Ascending aorta (tissue), 2 donors: ENCODE results near the gene FOXJ3. TPM values are rescaled to one million over a fixed set of nuclear protein-coding genes. Genes with fewer than 3 reads are reported as not detected.

Experiments
- DNase-seq, 2 donors: peaks; one replicate each; pipeline ENCODE4 v3.0.0-alpha.2; 2019; ENCODE audit warnings: low spot score in 2 of 2
- H3K27ac ChIP-seq, 2 donors: fragments of 200-600 bp; sonication (generic); one replicate each; pipeline ENCODE4 v1.5.1; 2016 to 2017; ENCODE audit warnings: mild to moderate bottlenecking in 1 of 2
- H3K27me3 ChIP-seq: fragments of 200-600 bp; sonication (generic); one replicate; pipeline ENCODE4 v1.5.1; 2017
- H3K36me3 ChIP-seq, 2 donors: fragments of 200-600 bp; sonication (generic); one replicate each; pipeline ENCODE4 v1.5.1; 2016
- H3K4me1 ChIP-seq, 2 donors: fragments of 200-600 bp; sonication (generic); one replicate each; pipeline ENCODE4 v1.5.1; 2016 to 2017; ENCODE audit warnings: mild to moderate bottlenecking in 1 of 2
- H3K4me3 ChIP-seq, 2 donors: fragments of 200-600 bp; sonication (generic); one replicate each; pipeline ENCODE4 v1.5.1; 2016 to 2017; ENCODE audit warnings: mild to moderate bottlenecking in 1 of 2
- H3K9me3 ChIP-seq, 2 donors: fragments of 200-600 bp; sonication (generic); one replicate each; pipeline ENCODE4 v1.5.1; 2016
- CTCF ChIP-seq, 3 experiments: fragments of 200-600 bp in 2 of 3; fragments of 450-650 bp in 1 of 3; sonication (generic) in 2 of 3; IDR thresholded peaks; one replicate each; pipeline ENCODE4 v1.5.1; 2016 to 2019; ENCODE audit warnings: antibody characterized with exemption in 3 of 3, mild to moderate bottlenecking in 1 of 3, moderate library complexity in 1 of 3
- intact Hi-C: fragments of 100-400 bp; cut with DNase I; formaldehyde crosslinking; loops from one replicate; pipeline ENCODE4 v1.15.1; 2023
- total RNA-seq: library from RNA; depleted of rRNA; stranded (reverse); fragments of >200 nt; gene quantifications from one replicate; pipeline ENCODE4 v1.1.0, GENCODE V29; 2016

FOXJ3 gene
- total RNA-seq, 1 donor from 2014 or later: 62.8 TPM

GRCh38 chr1:42272920-42273319 lies 62.1 kb downstream of the FOXJ3 start:
- Histone ChIP-seq H3K36me3 (peaks cover 4 to 5% of the 10 kb centered on the region in 2 donors), H3K4me1 (no peaks in the 10 kb centered on the region), H3K27me3 (no peaks in the 10 kb centered on the region), H3K4me3 (no peak overlapping the region), H3K27ac (no peak overlapping the region), H3K9me3 (no peaks in the 10 kb centered on the region)
- DNase-seq: no peak
- intact Hi-C loops: no loop called here
- no peak for TF ChIP-seq CTCF (IDR thresholded peaks at IDR 0.05)

DNA sequence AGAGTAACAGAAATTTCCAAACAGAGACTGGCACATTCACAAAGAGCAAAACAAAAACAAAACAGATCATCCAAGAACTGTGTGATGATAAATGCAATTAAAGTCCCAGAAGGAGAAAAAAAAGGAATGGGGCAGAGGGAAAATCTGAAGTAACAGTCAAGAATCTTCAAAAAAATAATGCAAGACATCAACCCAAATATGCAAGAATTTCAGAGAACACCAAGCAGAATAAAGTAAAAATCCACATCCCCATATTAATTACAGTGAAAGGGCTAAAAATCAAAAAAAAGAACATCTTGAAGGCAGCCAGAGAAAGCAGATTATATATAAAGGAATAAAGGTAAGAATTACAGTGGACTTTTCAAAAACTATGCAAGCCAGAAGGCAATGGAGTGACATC lies 67.1 kb downstream of the FOXJ3 start:
- intact Hi-C loops: no loop called here
- no peak for TF ChIP-seq CTCF (IDR thresholded peaks at IDR 0.05)
- DNase-seq: no peak
- Histone ChIP-seq H3K27ac (no peak overlapping the region), H3K27me3 (no peaks in the 10 kb centered on the region), H3K9me3 (no peaks in the 10 kb centered on the region), H3K4me3 (no peak overlapping the region), H3K36me3 (peaks cover 0 to 10% of the 10 kb centered on the region in 2 donors), H3K4me1 (no peaks in the 10 kb centered on the region)

- Histone ChIP-seq H3K9me3 (no peaks in the 10 kb centered on the region), H3K27ac (no peak overlapping the region), H3K27me3 (no peaks in the 10 kb centered on the region), H3K4me3 (no peak overlapping the region), H3K36me3 (peaks cover 0 to 10% of the 10 kb centered on the region in 2 donors), H3K4me1 (no peaks in the 10 kb centered on the region)
- TF ChIP-seq CTCF (IDR thresholded peaks at IDR 0.05): no peak
- intact Hi-C loops: no loop called here
- DNase-seq: no peak
Measured at GRCh38 chr1:42266253-42267135, 68.5 kb downstream of the FOXJ3 start.

DNA sequence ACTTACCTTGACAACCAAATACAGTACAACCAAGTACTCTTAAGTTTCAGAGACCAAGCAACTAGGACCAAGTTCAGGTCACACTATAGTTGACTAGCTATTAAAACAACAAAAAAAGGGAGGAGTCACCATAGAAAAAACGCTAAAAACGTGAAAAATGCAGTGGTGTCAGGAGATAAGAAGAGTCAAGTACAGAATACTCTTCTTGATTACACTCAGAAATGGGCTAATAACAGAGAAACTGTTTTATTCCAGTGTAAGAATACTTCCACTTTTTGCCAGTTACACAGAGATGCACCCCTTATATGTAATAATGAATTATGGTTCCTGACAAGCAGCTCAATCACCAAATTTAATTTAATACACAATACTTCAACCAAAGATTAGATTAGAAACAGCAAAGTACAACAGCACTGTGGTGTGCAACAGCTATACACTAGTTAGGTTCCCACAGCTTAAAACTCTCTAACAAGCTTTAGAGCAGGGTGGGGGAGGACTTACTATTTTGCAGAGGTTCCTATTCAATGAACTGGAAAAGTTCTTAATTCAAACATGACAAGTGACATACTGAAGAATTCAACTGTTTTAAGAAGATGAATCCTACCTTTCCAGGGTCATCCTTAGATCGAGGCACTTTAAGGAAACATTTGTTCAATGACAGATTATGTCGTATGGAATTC lies 70.4 kb downstream of the FOXJ3 start:
- no peak for TF ChIP-seq CTCF (IDR thresholded peaks at IDR 0.05)
- H3K36me3 ChIP-seq: peaks cover 0 to 10% of the 10 kb centered on the region in 2 donors

DNA sequence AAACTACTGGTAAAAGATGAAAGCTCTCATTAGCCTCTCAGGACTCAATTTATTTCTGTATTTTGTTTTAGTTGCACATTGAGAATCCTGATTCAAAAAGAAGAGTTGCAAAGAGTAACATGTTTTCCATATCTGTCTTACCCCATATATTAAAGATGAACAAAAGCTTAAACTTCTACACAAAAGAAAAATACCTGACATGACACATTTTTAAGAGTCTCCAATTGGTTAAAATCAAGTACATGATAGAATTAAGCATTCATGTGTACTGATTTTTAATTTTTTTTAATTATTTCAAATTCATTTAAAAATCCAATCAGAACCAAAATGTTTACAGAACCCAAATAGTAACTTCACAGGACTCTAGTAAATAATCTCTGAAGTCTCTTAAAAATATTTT lies 72.0 kb downstream of the FOXJ3 start:
- no peak for TF ChIP-seq CTCF (IDR thresholded peaks at IDR 0.05)
- intact Hi-C loops: no loop called here
- no peaks in the 10 kb centered on the region for H3K27me3 ChIP-seq
- H3K4me1 ChIP-seq: peaks cover 0 to 15% of the 10 kb centered on the region in 2 donors
- H3K9me3 ChIP-seq: no peaks in the 10 kb centered on the region
- no peak overlapping the region for H3K4me3 ChIP-seq
- peaks cover 0 to 10% of the 10 kb centered on the region in 2 donors for H3K36me3 ChIP-seq
- no peak overlapping the region for H3K27ac ChIP-seq
- DNase-seq: no peak

More for the DNA sequence above, 70.4 kb downstream of the FOXJ3 start:
- DNase-seq: no peak
- H3K4me3 ChIP-seq: no peak overlapping the region
- H3K27me3 ChIP-seq: no peaks in the 10 kb centered on the region
- no peaks in the 10 kb centered on the region for H3K9me3 ChIP-seq
- H3K27ac ChIP-seq: no peak overlapping the region
- intact Hi-C loops: no loop called here
- H3K4me1 ChIP-seq: peaks cover 0 to 7% of the 10 kb centered on the region in 2 donors
